Body of pancreas (tissue), 2 donors: ENCODE measurements around the gene FAM236D. TPM values are rescaled to one million over a fixed set of nuclear protein-coding genes. Genes with fewer than 3 reads are reported as not detected.

Source experiments
- total RNA-seq, 2 donors: library from RNA; depleted of rRNA; stranded (reverse); fragments of >200 nt; gene quantifications; one replicate each; pipeline ENCODE4 v1.1.0, GENCODE V29; 2016

The FAM236D gene
- total RNA-seq, 2 donors from 2014 or later, result not detected

Other genes with a start within 250 kb of the FAM236D start
- 10 to 100 TPM; 16.2 to 25.9 TPM for gene HDAC8, start 235.4 kb downstream of the FAM236D start, total RNA-seq
- 1 to 10 TPM; 7.3 to 8.6 TPM for gene PHKA1, start 93.9 kb downstream of the FAM236D start, total RNA-seq
- 1 to 10 TPM in 1 of 2 donors, not detected in 1; 3.6 TPM for gene DMRTC1B, start 31.3 kb downstream of the FAM236D start, total RNA-seq
- gene FAM236B, start 25.6 kb downstream of the FAM236D start, total RNA-seq, result not detected
- not detected for gene FAM236C, start 104.4 kb upstream of the FAM236D start, total RNA-seq
- gene FAM236A, start 130.0 kb upstream of the FAM236D start, total RNA-seq, result not detected
- not detected for gene DMRTC1, start 135.6 kb upstream of the FAM236D start, total RNA-seq
- gene PABPC1L2B, start 194.7 kb upstream of the FAM236D start, total RNA-seq, result not detected